GM23338 (cell line): ENCODE results near the gene SLK.

ENCODE experiments used
- EZH2 ChIP-seq: fragments of 200-600 bp; sonication (generic); IDR thresholded peaks from one replicate; pipeline ENCODE4 v1.8.0; 2017; ENCODE audit warnings: antibody characterized with exemption, mild to moderate bottlenecking, low read depth; ENCODE audit not compliant: unreplicated experiment
- TF ChIP-seq, protein P1 (sequence below), 2 experiments: fragments of 200-600 bp in 1 of 2; sonication (generic) in 1 of 2; conservative IDR thresholded peaks; 2 replicates each; pipeline versions ENCODE4 v1.5.1 to v1.6.1; 2016 to 2017; ENCODE audit warnings: antibody characterized with exemption in 2 of 2, low read depth in 2 of 2, mild to moderate bottlenecking in 2 of 2, moderate library complexity in 1 of 2
- TF ChIP-seq, protein P2 (sequence below): IDR thresholded peaks from one replicate; pipeline ENCODE4 v1.6.1; 2018; ENCODE audit warnings: antibody characterized with exemption; ENCODE audit not compliant: unreplicated experiment

DNA sequence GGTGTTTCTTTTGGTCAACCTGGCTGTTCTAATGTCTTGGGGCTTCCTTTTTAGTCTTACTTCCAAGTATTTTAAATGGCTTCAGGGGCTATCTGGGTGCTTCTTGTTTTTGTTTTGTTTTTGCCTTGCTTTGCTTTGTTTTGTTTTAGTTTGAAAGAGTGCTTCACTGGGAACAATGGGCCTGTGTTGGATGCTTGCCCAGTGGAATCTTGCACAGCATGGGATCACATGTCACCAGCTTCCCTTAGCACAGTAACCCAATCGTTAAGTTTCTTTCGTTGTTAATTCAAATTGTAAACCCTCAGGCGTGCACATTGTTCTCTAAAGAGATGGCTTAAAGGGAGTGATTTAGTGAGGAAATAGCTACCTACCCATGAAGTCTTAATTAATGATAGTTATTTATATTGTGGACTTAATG, 109.8 kb downstream of the SLK start:
- TF ChIP-seq, protein P1, sequence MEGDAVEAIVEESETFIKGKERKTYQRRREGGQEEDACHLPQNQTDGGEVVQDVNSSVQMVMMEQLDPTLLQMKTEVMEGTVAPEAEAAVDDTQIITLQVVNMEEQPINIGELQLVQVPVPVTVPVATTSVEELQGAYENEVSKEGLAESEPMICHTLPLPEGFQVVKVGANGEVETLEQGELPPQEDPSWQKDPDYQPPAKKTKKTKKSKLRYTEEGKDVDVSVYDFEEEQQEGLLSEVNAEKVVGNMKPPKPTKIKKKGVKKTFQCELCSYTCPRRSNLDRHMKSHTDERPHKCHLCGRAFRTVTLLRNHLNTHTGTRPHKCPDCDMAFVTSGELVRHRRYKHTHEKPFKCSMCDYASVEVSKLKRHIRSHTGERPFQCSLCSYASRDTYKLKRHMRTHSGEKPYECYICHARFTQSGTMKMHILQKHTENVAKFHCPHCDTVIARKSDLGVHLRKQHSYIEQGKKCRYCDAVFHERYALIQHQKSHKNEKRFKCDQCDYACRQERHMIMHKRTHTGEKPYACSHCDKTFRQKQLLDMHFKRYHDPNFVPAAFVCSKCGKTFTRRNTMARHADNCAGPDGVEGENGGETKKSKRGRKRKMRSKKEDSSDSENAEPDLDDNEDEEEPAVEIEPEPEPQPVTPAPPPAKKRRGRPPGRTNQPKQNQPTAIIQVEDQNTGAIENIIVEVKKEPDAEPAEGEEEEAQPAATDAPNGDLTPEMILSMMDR (conservative IDR thresholded peaks at IDR 0.05; ENCODE audit: low read depth in 2 of 2): no peak
- no peak for TF ChIP-seq EZH2
- TF ChIP-seq, protein P2, sequence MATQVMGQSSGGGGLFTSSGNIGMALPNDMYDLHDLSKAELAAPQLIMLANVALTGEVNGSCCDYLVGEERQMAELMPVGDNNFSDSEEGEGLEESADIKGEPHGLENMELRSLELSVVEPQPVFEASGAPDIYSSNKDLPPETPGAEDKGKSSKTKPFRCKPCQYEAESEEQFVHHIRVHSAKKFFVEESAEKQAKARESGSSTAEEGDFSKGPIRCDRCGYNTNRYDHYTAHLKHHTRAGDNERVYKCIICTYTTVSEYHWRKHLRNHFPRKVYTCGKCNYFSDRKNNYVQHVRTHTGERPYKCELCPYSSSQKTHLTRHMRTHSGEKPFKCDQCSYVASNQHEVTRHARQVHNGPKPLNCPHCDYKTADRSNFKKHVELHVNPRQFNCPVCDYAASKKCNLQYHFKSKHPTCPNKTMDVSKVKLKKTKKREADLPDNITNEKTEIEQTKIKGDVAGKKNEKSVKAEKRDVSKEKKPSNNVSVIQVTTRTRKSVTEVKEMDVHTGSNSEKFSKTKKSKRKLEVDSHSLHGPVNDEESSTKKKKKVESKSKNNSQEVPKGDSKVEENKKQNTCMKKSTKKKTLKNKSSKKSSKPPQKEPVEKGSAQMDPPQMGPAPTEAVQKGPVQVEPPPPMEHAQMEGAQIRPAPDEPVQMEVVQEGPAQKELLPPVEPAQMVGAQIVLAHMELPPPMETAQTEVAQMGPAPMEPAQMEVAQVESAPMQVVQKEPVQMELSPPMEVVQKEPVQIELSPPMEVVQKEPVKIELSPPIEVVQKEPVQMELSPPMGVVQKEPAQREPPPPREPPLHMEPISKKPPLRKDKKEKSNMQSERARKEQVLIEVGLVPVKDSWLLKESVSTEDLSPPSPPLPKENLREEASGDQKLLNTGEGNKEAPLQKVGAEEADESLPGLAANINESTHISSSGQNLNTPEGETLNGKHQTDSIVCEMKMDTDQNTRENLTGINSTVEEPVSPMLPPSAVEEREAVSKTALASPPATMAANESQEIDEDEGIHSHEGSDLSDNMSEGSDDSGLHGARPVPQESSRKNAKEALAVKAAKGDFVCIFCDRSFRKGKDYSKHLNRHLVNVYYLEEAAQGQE: no peak
